SJSA1 (cell line): ENCODE data around the gene CAMKK1. TPM values are rescaled to one million over a fixed set of nuclear protein-coding genes. Genes with fewer than 3 reads are reported as not detected.

ENCODE experiments used
- DNase-seq, 2 experiments: peaks; one replicate each; pipeline ENCODE4 v3.0.0-alpha.2; 2015 to 2020; ENCODE audit warnings: low spot score in 2 of 2, low read depth in 1 of 2
- H3K27ac ChIP-seq: fragments of 250-450 bp; sonication (Bioruptor Pico); 2 replicates; pipeline ENCODE4 v1.5.1; 2020; ENCODE audit warnings: mild to moderate bottlenecking, moderate library complexity
- H3K27me3 ChIP-seq: fragments of 250-450 bp; sonication (Bioruptor Pico); replicated peaks from 2 replicates; pipeline ENCODE4 v1.5.1; 2020; ENCODE audit warnings: mild to moderate bottlenecking, moderate library complexity
- H3K36me3 ChIP-seq: fragments of 250-450 bp; sonication (Bioruptor Pico); 2 replicates; pipeline ENCODE4 v1.5.1; 2020; ENCODE audit warnings: mild to moderate bottlenecking
- H3K4me1 ChIP-seq: fragments of 250-450 bp; sonication (Bioruptor Pico); replicated peaks from 2 replicates; pipeline ENCODE4 v1.6.1; 2021; ENCODE audit warnings: mild to moderate bottlenecking
- H3K4me3 ChIP-seq: fragments of 250-450 bp; sonication (Bioruptor Pico); 2 replicates; pipeline ENCODE4 v1.5.1; 2020; ENCODE audit warnings: mild to moderate bottlenecking
- H3K9me3 ChIP-seq: fragments of 250-450 bp; sonication (Bioruptor Pico); replicated peaks from 2 replicates; pipeline ENCODE4 v1.5.1; 2020; ENCODE audit warnings: mild to moderate bottlenecking
- total RNA-seq: library from RNA; depleted of rRNA; stranded (reverse); fragments of >200 nt; shearing (Covaris generic); gene quantifications from 2 replicates; pipeline ENCODE4 v1.2.3, GENCODE V29; 2014

Gene CAMKK1
- total RNA-seq, 1 experiment from 2014 or later: 15.3 TPM

DNA sequence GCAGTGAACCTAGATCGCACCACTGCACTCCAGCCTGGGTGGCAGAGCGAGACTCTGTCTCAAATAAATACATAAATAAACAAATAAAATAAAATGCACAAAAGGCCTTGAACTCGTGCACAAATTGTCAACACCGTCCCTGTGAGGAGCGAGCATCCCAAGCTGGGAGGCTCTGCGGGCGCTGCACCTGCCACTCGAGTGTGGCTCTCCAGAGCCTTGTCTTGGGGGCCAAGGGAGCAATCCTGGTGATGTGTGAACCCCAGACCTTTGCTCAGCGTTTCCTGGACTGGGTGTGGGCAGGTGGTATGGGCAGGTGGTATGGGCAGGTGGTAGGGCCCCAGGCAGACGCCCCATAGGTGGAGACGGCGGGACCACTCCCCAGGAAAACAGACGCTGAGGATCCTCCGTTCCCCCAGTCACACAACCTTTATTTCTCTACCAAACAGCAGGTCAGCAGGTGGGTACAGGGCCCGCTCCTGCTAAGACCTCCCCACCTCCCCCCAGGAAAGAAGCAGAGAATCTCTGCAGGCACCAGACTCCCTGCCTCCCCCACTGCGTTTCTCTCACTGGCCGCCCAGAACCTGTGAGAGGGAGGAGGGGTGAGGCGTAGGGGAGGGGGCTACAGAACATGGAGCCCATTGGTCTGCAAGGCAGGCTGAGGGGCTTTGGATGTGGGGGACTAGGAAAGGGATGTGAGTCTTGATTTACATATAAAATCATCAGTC lies 30.8 kb upstream of the CAMKK1 start:
- DNase-seq: no peak
- no peaks in the 10 kb centered on the region for H3K27me3 ChIP-seq
- H3K36me3 ChIP-seq: no peaks in the 10 kb centered on the region
- no peaks in the 10 kb centered on the region for H3K4me1 ChIP-seq
- H3K4me3 ChIP-seq: no peak overlapping the region
- no peaks in the 10 kb centered on the region for H3K9me3 ChIP-seq
- H3K27ac ChIP-seq: no peak overlapping the region

DNA sequence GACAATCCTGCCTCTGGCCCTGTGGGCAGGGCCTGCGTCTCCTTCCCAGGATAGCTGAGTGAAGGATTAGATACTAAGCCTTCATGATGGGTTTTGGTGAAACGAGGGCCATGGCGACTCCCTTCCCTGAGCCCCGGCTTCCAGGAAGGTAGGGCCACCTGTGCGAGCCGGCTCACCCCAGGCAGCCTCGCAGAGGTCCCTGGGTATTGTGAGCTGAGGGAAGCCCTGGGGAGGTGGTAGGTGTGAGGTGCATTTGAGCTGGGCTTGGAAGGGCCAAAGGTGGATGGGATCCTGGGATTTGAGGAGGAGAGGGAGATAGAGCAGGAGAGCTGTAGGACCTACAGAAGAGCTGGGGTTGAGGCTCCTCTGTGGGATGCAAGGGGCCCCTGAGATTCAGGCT lies 29.9 kb upstream of the CAMKK1 start:
- no peaks in the 10 kb centered on the region for H3K4me1 ChIP-seq
- H3K36me3 ChIP-seq: no peaks in the 10 kb centered on the region
- H3K9me3 ChIP-seq: no peaks in the 10 kb centered on the region
- no peak overlapping the region for H3K4me3 ChIP-seq
- H3K27me3 ChIP-seq: no peaks in the 10 kb centered on the region
- no peak for DNase-seq
- H3K27ac ChIP-seq: no peak overlapping the region

DNA sequence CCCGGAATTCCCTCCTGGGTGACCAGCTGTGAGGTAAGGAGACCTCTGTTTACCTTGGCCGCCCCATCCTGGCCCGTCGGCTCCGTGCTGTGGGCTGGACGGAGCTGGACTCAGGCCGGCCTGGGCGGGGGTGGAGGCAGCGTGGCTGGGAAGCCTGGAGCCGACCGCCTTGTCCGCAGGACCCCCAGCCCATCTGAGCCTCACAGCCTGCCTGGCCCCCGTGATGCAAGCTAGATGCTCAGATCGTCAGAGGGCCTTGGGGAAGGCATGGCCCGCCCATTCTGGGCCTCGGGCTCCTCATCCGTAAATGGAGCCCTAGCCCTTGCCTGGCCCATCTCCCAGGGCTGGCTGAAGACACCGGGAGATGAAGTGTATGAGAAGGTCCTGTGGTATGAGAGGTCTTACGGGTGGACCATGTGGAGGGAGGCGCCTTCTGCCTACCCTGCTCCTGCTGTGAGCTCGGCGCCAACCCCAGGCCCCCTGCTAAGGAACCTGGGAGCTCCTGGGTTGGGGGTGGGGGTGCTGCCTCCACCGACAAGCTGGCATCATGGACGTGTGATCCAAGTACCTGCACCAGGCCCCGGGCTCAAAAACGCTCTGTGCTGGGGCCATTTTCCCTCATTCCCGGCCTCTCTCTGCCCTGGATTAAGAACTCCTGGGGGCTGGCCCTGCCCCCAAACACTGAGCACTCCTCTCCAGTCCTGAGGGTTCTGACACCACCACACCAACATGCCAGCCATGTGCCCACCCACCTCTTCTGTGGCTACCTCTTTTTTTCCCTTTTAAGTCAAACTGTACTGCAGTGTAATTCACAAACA lies 28.9 kb upstream of the CAMKK1 start:
- Histone ChIP-seq H3K9me3 (no peaks in the 10 kb centered on the region), H3K27me3 (no peaks in the 10 kb centered on the region), H3K27ac (no peak overlapping the region), H3K4me1 (peaks cover 10% of the 10 kb centered on the region), H3K36me3 (no peaks in the 10 kb centered on the region), H3K4me3 (no peak overlapping the region)
- DNase-seq: no peak

DNA sequence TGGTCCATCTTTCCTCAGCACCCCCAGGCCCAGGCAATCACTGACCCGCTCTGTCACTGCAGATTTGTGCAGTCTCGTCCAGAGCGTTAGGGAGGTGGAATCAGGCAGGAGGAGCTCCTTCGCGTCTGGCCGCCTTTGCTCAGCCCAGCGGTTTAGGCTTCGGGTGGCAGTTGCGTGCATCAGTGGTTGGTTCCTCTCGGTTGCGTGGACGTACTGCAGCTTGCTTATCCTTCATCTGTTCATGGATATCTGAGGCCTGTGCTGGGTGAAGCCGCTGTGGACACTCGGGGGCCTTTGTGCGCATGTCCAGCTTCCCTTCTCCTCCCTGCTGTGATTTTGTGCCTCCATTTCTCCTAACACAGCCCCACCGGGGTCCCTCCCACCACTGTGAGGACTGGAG lies 28.2 kb upstream of the CAMKK1 start:
- Histone ChIP-seq H3K9me3 (no peaks in the 10 kb centered on the region), H3K4me1 (peaks cover 17% of the 10 kb centered on the region), H3K4me3 (no peak overlapping the region), H3K27ac (no peak overlapping the region), H3K36me3 (no peaks in the 10 kb centered on the region), H3K27me3 (no peaks in the 10 kb centered on the region)
- DNase-seq: no peak

DNA sequence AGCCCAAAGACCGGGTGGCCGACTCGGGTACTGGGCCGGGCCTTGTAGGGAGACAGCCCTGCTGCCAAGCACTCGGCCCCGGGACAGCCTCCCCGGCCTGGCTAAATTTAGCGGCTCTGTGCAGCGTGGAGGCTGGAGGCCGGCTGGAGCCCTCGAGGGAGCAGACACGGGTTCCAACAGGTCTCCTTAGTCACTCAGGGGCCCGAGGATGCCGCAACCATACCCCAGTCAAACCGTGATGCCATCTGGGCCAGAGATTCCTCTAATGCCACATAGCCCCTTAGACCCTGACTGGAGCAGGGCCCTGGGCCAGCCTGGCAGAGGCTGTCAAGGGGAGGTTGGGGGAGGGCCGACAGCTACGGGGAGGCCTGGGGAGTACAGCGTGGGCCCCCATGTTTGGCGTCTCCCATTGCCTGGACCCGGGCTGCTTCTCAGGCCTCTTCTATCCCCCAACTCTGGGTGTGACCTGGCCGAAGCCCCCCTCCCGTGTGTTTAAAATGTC lies 26.3 kb upstream of the CAMKK1 start:
- H3K27me3 ChIP-seq: no peaks in the 10 kb centered on the region
- H3K36me3 ChIP-seq: 0 out of 2 replicates have a peak, but pooled peaks cover 2% of the 10 kb centered on the region
- DNase-seq: no peak
- no peak overlapping the region for H3K27ac ChIP-seq
- H3K4me1 ChIP-seq: peaks cover 36% of the 10 kb centered on the region
- no peak overlapping the region for H3K4me3 ChIP-seq
- no peaks in the 10 kb centered on the region for H3K9me3 ChIP-seq

DNA sequence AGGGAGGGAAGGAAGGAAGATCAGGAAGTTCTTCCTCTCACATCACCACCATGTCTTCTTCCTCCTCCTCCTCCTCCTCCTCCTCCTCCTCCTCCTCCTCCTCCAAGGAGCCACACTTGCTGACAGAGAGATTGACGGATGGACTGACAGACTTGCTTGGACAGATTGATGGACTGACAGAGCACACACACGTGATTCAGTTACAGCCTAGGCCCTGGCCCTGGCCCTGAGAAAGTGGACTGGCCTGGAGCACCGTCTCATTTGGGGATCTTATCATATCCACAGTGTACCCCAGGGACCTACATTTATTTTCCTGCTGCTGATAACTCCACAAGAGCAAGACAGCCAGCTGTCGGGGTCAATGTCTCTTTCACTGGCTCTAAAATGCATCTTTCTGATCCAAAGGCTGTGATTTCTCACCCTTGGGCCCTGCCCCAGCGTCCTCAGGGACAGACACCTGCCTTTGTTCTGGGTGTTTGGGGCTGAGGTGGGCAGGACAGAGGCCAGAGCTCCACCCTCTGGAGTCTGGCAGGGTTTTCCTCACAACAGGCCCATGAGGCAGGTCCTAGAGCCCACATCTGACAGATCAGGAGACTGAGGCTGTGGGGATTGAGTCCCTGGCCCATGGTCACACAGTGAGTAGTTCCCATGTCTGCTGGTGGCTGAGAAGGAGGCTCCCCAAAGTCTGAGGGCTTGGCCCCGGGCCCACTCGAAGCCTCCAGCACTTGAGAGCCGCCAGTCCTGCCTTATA lies 25.7 kb upstream of the CAMKK1 start:
- Histone ChIP-seq H3K4me3 (no peak overlapping the region), H3K27me3 (no peaks in the 10 kb centered on the region), H3K9me3 (no peaks in the 10 kb centered on the region), H3K36me3 (0 out of 2 replicates have a peak, but pooled peaks cover 5% of the 10 kb centered on the region), H3K27ac (no peak overlapping the region), H3K4me1 (peaks cover 42% of the 10 kb centered on the region)
- DNase-seq: no peak

DNA sequence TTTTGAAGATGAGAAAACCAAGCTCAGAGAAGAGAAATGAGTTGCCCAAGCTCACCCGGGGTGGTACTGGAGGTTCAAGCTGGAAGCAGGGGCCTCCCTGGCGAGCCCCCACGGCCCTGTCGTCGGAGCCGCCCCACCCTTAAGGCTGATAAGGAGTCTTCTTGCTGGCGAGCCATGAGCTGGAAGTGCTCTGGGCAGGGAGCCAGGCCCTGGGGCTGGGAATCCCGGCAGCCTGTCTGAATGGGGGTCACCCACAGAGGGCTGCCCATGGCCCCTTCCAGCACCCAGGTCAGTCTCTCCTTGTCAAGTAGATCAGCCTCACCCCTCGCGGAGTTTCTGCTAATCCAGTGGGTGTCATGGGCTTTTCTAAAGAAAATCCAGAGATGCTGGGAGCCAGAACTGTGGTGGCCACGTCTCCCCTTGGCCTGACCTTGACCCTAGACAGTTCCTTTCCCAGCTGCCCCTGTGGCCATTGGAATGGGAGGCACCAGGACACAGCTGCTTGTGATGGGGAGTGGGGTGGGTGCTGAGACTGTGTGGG lies 24.6 kb upstream of the CAMKK1 start:
- H3K36me3 ChIP-seq: 0 out of 2 replicates have a peak, but pooled peaks cover 9% of the 10 kb centered on the region
- no peaks in the 10 kb centered on the region for H3K27me3 ChIP-seq
- H3K27ac ChIP-seq: 0 out of 2 replicates have a peak overlapping the region, but pooled peaks have one; percentile 58
- H3K4me3 ChIP-seq: no peak overlapping the region
- H3K9me3 ChIP-seq: no peaks in the 10 kb centered on the region
- peaks cover 45% of the 10 kb centered on the region for H3K4me1 ChIP-seq
- DNase-seq: peak; percentile 46 to 70

DNA sequence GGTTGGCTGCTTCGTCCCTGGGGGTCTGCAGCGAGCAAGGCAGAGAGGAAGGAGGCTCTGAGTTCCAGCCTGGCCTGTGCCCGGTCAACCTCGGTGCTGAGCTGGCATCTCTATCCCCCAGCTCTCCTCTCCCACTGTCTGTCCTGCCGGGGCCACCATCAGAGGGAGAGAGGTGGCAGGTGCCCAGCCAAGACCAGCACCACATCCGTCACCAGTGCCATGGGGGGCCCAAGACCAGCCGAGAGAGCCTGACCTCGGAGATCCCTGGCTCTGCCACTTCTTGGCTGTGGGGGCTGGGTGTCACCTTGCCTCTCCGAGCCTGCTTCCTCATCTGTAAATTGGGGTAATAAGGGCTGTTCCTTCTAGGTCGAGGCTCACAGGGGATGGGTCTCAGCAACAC lies 24.0 kb upstream of the CAMKK1 start:
- no peak overlapping the region for H3K4me3 ChIP-seq
- DNase-seq: peak in 1 of 2 experiments; percentile 15
- H3K27ac ChIP-seq: peak overlapping the region; percentile 58
- H3K4me1 ChIP-seq: peaks cover 45% of the 10 kb centered on the region
- 0 out of 2 replicates have a peak, but pooled peaks cover 10% of the 10 kb centered on the region for H3K36me3 ChIP-seq
- H3K27me3 ChIP-seq: no peaks in the 10 kb centered on the region
- H3K9me3 ChIP-seq: no peaks in the 10 kb centered on the region

DNA sequence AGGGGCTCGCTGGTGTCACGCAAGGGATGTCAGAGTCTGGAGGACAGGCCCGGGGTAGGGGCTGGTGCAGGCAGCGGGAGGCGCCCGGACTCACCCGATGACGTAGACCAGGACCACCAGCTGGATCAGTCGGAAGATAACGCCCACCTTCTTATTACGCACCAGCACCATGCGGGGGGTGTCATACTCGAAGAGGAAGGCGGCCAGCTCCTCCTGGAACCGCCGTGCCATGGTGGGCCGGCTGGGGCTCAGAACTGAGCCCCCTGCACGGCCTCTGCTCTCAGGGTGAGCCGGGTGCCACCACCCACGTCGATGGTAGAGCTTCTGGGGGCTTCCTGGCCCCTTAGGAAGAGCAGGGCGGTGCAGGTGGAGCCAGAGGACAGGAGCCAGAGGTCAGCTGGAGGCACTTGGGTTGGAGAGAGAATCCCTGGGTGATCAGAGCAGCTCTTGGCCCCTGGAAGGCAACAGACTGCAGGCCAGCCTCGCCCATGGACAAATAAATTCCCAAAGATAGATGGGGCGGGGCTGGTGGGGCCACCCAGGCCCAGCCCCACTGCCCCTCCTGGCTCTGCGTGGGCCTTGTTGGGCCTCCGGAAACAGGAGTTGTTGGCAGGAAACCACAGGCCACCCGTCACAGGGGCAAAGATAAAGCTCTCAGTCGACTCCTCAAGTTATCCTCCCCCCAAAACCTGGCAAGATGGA lies 23.3 kb upstream of the CAMKK1 start, which contains the start of gene P2RX1:
Gene P2RX1, minus strand, starts transcription at position 471 of the 702 bp plus-strand sequence. Its CDS starts 240 bp downstream, at position 231.
- Histone ChIP-seq H3K4me3 (peak within 1 kb of the TSS; percentile 33), H3K4me1 (peaks cover 45% of the 10 kb centered on the region)
- peak; percentile 68 to 79 for DNase-seq

DNA sequence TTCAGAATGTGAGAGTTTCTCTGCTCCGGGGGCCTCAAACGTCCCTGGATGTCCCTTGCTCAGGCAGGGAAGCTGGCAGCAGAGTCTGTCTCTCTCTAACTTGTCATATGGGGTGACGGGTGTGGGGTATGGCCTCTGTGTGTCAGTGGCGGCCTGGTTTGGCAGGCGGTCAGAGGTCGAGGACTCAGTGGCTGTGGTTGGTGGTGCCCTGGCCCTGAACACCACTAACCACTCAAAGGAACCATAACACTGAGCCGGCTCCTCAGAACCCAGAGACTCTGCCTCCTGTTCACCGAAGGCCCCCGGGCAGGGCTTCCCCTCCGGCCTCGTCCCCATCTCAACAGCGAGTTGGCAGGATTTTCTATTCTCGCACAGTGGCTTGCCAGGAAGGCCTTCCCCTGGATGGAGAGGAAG lies 22.7 kb upstream of the CAMKK1 start:
- Histone ChIP-seq H3K27ac (peak overlapping the region; percentile 58), H3K9me3 (no peaks in the 10 kb centered on the region), H3K4me1 (peaks cover 45% of the 10 kb centered on the region), H3K4me3 (peak overlapping the region; percentile 33), H3K27me3 (no peaks in the 10 kb centered on the region), H3K36me3 (0 out of 2 replicates have a peak, but pooled peaks cover 12% of the 10 kb centered on the region)
- no peak for DNase-seq

More for the DNA sequence above, 23.3 kb upstream of the CAMKK1 start, which contains the start of gene P2RX1:
- Histone ChIP-seq H3K27ac (peak within 1 kb of the TSS; percentile 58), H3K9me3 (no peaks in the 10 kb centered on the region), H3K36me3 (0 out of 2 replicates have a peak, but pooled peaks cover 12% of the 10 kb centered on the region), H3K27me3 (no peaks in the 10 kb centered on the region)

DNA sequence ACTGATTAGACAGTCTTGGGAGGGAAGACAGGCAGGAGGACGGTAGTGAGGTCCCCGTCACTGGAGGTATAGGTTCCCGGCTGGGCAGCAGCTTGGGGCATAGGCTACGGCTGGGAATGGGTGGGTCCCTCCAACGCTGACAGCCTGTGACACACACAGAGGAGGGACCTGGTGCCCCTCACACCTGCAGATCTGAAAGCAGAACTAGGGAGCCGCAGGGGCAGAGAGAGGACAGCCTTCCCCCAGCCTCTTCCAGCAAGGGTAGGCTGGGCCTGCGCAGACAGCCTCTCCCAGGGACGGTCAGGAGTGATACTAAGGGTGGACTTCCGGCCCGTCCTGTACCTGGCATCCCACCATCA lies 21.4 kb upstream of the CAMKK1 start:
- H3K36me3 ChIP-seq: 0 out of 2 replicates have a peak, but pooled peaks cover 12% of the 10 kb centered on the region
- no peak overlapping the region for H3K27ac ChIP-seq

DNA sequence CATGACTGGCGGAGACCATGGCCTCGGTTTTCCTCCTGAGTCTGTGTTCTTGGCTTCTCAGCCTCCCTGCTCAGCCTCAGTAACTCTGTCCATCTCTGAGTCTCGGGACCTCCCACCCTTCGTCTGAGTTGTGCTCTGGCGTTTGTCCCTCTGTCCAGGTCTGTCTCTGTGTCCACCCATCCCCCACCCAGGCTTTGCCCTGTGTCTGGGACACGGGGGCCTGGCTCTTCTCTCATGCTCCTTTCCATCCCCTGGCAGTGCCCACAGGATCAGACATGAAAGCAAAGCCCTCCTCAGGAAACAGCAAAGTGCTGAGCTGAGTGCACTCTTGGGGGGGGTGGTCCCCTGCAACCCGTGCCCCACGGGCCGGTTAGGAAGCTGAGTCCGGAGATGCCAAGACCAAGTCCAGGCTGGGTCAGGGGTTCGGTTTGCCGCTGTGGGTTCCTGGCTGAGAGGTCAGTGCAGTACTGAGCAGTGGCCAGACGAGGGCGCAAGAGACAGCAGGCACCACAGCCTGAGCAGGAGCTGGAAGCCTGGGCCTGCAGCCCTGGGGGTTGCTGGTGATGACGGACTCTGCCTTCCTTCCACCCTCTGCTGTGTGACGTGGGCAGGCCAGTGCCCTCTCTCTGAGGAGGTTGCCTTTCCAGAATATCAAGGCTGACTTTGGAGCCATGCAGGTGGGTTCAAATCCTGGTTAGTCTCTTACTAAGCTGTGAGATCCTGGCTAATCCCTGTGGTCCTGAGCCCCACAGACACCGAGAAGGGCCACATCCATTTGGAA lies 20.9 kb upstream of the CAMKK1 start:
- DNase-seq: peak; percentile 62 to 82
- Histone ChIP-seq H3K27ac (no peak overlapping the region), H3K9me3 (no peaks in the 10 kb centered on the region), H3K36me3 (0 out of 2 replicates have a peak, but pooled peaks cover 12% of the 10 kb centered on the region), H3K4me1 (peaks cover 45% of the 10 kb centered on the region), H3K4me3 (no peak overlapping the region), H3K27me3 (no peaks in the 10 kb centered on the region)

More for the DNA sequence above, 21.4 kb upstream of the CAMKK1 start:
- no peaks in the 10 kb centered on the region for H3K9me3 ChIP-seq
- peaks cover 45% of the 10 kb centered on the region for H3K4me1 ChIP-seq
- no peaks in the 10 kb centered on the region for H3K27me3 ChIP-seq
- no peak overlapping the region for H3K4me3 ChIP-seq
- DNase-seq: no peak
